VCaP (cell line): Measurements from ENCODE around the gene EZH2.
A peak's percentile ranks its signal among the peaks of the same experiment; 100 is the strongest.

Source experiments
- H3K27ac ChIP-seq: fragments of 450-650 bp; 2 replicates; pipeline ENCODE4 v1.5.1; 2017
- CTCF ChIP-seq: fragments of 450-650 bp; conservative IDR thresholded peaks from 2 replicates; pipeline ENCODE4 v1.5.1; 2017; ENCODE audit warnings: mild to moderate bottlenecking, moderate library complexity

The EZH2 gene

GRCh38 chr7:148884299-148885022 lies 370 bp upstream of the EZH2 start:
- peak overlapping the region; percentile 90 for H3K27ac ChIP-seq
- TF ChIP-seq CTCF = no peak

GRCh38 chr7:148883266-148884048 lies 634 bp downstream of the EZH2 start:
- H3K27ac ChIP-seq = peak overlapping the region; percentile 90
- no peak for TF ChIP-seq CTCF

- H3K27ac ChIP-seq = peak overlapping the region; percentile 90
- no peak for TF ChIP-seq CTCF
These were observed 1.2 kb downstream of the EZH2 start for GRCh38 chr7:148882841-148883265.

GRCh38 chr7:148882192-148882591 lies 1.9 kb downstream of the EZH2 start:
- TF ChIP-seq CTCF = no peak
- peak overlapping the region; percentile 90 for H3K27ac ChIP-seq

- H3K27ac ChIP-seq = no peak overlapping the region
- no peak for TF ChIP-seq CTCF
These were observed 5.8 kb downstream of the EZH2 start for GRCh38 chr7:148878317-148878716.

GRCh38 chr7:148877517-148877916 lies 6.6 kb downstream of the EZH2 start:
- no peak for TF ChIP-seq CTCF
- no peak overlapping the region for H3K27ac ChIP-seq

GRCh38 chr7:148872188-148872587 lies 11.9 kb downstream of the EZH2 start:
- no peak overlapping the region for H3K27ac ChIP-seq
- TF ChIP-seq CTCF = no peak
